Measurements from ENCODE around the gene CHN2. TPM values are rescaled to one million over a fixed set of nuclear protein-coding genes. Genes with fewer than 3 reads are reported as not detected.

Gene CHN2
- 9.9 TPM for total RNA-seq

DNA sequence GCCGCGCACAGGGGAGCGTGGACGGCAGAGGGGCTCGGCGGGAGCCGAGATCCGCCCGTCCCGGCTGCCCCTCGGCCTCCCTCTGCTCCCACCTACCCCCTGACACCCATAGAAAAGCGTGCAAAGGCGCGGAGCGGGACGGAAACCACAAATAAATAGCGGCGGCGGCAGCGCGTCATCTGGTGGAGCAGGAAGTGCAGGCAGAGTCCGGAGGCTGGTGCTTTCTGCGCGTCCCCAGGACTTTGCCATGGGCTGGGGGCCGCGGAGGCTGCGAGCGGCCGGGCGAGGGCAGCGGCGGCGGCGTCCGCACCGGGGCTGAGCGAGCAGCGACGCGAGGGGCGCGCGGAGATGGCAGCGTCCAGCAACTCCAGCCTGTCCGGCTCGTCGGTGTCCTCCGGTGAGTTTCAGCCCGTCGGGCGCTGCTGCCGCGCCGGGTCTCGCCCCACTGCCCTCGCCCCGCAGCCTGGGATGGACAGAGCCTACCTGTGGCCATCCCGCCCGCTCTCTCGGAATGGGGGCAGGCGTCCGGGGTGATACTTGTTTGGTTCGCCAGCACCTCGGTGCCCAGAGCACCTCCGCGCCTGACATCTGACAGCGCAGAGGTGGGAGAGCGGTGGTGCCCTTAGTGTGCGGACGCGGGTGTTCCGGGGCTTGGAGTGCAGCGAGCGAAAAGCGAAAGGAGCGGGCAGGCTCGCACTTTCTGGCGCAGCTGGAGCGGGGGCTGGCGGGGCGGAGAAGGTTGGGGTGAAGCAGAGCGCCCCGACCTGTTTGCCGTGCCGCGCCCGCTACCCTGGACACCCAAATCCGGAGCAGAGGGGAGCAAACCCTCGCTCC, at the start of gene CHN2:
Gene CHN2 (plus strand): TSS at position 182 of the 834 bp plus-strand sequence.
- H3K9me3 ChIP-seq (ENCODE audit: low read depth, low read length), result no peaks in the 10 kb centered on the region
- H3K27me3 ChIP-seq (ENCODE audit: insufficient read depth, low read length), result peaks cover 18% of the 10 kb centered on the region
- peak within 1 kb of the TSS; percentile 54 for H3K4me3 ChIP-seq (ENCODE audit: low read length)
- H3K4me1 ChIP-seq (ENCODE audit: insufficient read depth, low read length), result peaks cover 31% of the 10 kb centered on the region

DNA sequence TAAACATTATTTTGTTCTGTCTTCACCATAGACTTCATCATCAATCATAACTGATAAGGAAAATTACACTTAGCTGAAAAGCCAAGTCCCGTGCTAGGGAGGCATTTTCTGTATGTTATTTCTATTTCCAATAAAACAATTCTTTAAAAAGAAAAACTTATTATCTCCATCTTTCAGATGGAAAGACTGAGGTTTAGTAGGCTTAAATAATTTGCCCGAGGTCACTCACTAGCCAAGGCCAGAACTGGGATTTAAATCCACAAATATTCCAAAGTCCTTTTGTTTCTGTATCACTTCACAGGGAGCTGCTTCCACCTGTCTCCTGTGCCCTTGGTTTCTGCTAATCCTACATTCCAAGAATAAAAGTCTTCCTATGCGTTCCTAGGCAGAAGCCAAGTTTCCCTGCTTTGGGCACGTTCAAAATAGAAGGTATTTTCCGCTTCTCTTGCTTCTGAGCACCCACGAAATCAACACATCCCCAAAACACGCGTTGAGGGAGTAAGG, 49.0 kb upstream of the CHN2 start:
- peak overlapping the region; percentile 54 for H3K4me3 ChIP-seq (ENCODE audit: low read length)

DNA sequence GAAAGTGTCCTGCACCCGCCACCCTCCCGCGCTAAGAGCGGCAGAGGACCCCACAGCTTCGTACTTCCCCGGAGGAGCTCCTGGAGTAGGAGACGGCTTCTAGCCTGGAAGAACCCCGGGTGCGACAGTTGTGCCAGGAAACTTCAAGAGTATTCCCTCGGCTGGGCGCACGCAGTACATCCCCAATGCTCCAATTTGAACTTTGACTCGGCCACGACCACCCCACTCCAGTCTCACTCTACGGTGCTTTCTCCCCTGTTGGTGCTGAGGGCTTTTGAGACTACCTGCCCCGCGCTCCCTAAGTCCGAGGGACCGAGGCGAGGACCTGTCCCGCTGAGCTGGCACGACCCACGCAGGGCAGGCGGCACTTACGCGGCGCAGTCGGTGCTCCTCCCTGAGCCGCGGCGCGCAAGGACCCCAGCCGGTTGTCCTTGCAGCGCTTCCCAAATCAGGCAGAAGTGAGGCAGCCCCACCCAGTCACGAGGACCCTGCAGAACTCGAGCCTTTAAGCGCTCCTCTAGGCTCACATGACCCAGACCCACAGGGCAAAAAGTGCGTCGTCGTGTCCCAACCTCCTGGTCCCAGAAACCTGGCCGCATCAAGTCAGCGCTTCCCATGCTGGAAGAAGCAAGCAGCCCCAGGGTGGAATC, 48.4 kb upstream of the CHN2 start, which contains the start of gene CPVL:
Gene CPVL (minus strand): TSS at position 481 of the 650 bp plus-strand sequence. CDS start 25,476 bp downstream, outside the sequence.
- Histone ChIP-seq H3K9me3 (ENCODE audit: low read depth, low read length) (no peaks in the 10 kb centered on the region), H3K4me3 (ENCODE audit: low read length) (peak within 1 kb of the TSS; percentile 54), H3K27me3 (ENCODE audit: insufficient read depth, low read length) (peaks cover 25% of the 10 kb centered on the region), H3K4me1 (ENCODE audit: insufficient read depth, low read length) (peaks cover 82% of the 10 kb centered on the region)

More for the DNA sequence above, 49.0 kb upstream of the CHN2 start:
- H3K27me3 ChIP-seq (ENCODE audit: insufficient read depth, low read length), result peaks cover 25% of the 10 kb centered on the region
- no peaks in the 10 kb centered on the region for H3K9me3 ChIP-seq (ENCODE audit: low read depth, low read length)
- peaks cover 88% of the 10 kb centered on the region for H3K4me1 ChIP-seq (ENCODE audit: insufficient read depth, low read length)

DNA sequence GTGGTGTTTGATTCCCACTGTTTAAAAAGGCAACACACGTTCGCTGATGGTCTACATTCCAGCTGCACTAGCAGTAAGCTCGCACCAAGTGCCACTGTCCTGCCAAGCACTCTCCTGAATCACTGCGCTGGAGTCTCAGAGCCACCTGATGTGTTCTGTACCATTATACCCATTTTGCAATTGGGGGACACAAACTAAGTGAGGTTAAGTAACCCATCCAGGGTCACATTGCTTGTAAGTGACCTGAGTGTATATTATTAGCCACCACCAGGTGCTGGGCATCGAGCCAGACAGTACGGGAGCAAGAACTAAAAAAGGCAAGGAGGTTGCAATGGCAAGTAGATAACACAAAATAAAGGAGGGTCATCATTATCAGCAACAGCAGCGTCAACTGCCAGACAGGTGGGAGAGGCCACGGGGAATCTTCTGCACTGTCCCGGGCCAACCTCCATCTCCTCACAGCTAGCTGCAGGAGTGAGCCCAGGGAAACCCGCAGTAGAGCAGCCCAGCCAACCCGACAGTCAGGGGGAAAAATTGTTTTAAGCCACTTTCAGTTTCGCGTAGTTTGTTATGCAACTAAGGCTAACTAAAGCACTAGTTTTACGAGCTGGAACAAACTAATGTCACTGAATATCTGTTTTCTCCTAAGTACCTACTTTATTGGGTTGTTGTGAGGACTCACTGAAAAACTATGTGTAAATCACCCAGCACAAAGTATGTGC, 47.5 kb upstream of the CHN2 start:
- H3K9me3 ChIP-seq (ENCODE audit: low read depth, low read length), result no peaks in the 10 kb centered on the region
- peak overlapping the region; percentile 54 for H3K4me3 ChIP-seq (ENCODE audit: low read length)
- H3K4me1 ChIP-seq (ENCODE audit: insufficient read depth, low read length), result peaks cover 73% of the 10 kb centered on the region
- H3K27me3 ChIP-seq (ENCODE audit: insufficient read depth, low read length), result peaks cover 25% of the 10 kb centered on the region

DNA sequence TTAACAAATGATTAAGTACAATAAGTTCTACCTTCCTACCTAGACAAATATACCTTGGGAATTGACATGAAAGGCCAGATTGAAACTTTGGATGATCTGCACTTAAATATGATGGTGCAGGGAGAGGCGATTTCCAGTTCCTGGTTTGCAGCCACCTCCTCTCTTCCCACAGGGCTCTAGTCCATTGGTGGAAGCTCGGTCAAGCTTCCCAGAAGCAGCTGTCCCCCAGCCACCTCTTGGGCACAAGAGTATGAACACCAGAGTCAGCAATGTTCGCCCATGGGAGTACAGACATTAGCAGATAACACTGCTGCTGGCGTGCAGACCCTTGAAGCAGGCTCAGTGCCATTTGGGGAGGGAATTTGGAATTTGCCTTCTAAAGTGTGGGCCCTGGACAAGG, 46.8 kb upstream of the CHN2 start:
- Histone ChIP-seq H3K4me3 (ENCODE audit: low read length) (peak overlapping the region; percentile 54), H3K9me3 (ENCODE audit: low read depth, low read length) (no peaks in the 10 kb centered on the region), H3K4me1 (ENCODE audit: insufficient read depth, low read length) (peaks cover 66% of the 10 kb centered on the region), H3K27me3 (ENCODE audit: insufficient read depth, low read length) (peaks cover 25% of the 10 kb centered on the region)

DNA sequence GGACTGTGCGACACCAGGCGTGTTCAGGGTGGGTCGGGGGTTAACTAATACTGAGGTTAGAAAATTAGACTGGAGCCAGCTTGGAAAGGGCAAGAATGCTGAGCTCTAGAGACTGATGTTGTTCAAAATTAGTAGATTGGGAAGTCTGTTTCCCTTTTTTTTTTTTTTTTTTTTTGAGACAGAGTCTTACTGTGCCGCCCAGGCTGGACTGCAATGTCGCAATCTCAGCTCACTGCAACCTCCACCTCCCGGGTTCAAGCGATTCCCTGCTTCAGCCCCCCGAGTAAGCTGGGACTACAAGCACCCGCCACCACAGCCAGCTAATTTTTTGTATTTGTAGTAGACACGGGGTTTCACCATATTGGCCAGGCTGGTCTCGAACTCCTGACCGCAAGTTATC, 45.5 kb upstream of the CHN2 start:
- H3K27me3 ChIP-seq (ENCODE audit: insufficient read depth, low read length), result peaks cover 22% of the 10 kb centered on the region
- no peak overlapping the region for H3K4me3 ChIP-seq (ENCODE audit: low read length)
- H3K4me1 ChIP-seq (ENCODE audit: insufficient read depth, low read length), result peaks cover 53% of the 10 kb centered on the region
- H3K9me3 ChIP-seq (ENCODE audit: low read depth, low read length), result no peaks in the 10 kb centered on the region

DNA sequence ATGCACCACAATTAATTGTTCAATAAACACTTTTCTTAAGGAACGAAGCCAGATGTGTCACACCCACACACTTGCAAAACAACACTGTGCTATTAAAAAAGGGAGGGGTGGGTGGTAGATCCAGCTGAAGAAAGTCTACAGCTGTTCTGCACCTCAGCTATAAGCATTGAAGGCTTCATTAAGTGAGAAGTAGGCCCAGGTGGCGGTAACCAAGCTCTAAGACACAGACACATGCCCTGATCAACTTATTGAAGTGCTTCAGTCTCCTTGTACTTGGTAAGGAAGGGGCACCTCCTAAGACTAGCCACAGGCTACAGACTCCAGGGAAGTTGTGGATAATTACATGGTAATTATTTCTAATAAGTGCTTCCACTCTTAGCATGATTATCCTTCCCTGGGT, 43.7 kb upstream of the CHN2 start:
- H3K4me1 ChIP-seq (ENCODE audit: insufficient read depth, low read length), result peaks cover 35% of the 10 kb centered on the region
- peaks cover 11% of the 10 kb centered on the region for H3K27me3 ChIP-seq (ENCODE audit: insufficient read depth, low read length)
- H3K9me3 ChIP-seq (ENCODE audit: low read depth, low read length), result no peaks in the 10 kb centered on the region
- no peak overlapping the region for H3K4me3 ChIP-seq (ENCODE audit: low read length)

DNA sequence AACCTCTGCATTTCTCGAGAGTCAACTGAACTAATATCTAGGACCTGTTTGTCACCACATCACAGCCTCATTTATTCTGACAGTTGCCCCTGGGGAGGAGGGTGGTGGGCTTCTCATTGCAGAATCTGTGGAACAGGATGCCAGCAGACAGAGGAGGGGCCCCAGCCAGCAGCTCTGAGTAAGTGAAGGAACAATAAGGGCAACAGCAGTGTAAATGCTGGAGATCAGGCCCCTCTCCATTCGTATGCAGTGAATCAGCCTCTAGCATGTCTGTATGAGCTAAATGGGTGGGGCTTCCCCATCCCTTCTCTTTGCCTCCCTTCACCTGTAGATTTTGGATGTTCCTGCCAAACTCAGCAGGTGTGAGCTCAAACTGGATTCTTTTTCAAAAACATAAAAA, 40.5 kb upstream of the CHN2 start:
- H3K4me1 ChIP-seq (ENCODE audit: insufficient read depth, low read length), result peaks cover 14% of the 10 kb centered on the region

DNA sequence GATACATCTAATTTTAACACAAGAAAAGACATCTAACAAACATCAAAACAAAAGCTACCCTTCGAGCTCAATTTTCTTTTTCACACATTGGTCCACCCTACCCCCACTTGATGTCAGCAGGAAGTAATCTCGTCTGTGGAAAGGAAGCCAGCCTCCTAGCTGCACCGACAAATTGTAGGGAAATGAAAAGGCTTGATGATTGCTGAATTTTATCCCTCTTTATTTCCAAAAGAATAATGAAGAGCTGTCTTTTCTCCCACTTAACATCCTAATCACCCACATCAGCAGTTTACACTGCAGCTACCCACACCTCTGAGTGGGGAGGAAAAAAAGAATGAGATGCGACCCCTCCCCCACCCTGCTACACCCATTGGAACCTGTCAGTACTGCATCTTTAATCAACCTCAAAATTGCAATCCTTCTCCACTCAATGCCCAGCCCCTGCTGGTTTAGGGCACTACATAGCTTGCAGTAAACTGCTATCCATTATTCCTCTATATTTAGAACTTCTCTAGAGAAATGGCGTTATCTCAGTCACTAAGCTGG, 37.6 kb upstream of the CHN2 start:
- H3K4me3 ChIP-seq (ENCODE audit: low read length), result no peak overlapping the region
- peaks cover 6% of the 10 kb centered on the region for H3K4me1 ChIP-seq (ENCODE audit: insufficient read depth, low read length)
- no peaks in the 10 kb centered on the region for H3K27me3 ChIP-seq (ENCODE audit: insufficient read depth, low read length)
- no peaks in the 10 kb centered on the region for H3K9me3 ChIP-seq (ENCODE audit: low read depth, low read length)

More for the DNA sequence above, 40.5 kb upstream of the CHN2 start:
- no peak overlapping the region for H3K4me3 ChIP-seq (ENCODE audit: low read length)
- H3K27me3 ChIP-seq (ENCODE audit: insufficient read depth, low read length), result no peaks in the 10 kb centered on the region
- no peaks in the 10 kb centered on the region for H3K9me3 ChIP-seq (ENCODE audit: low read depth, low read length)

DNA sequence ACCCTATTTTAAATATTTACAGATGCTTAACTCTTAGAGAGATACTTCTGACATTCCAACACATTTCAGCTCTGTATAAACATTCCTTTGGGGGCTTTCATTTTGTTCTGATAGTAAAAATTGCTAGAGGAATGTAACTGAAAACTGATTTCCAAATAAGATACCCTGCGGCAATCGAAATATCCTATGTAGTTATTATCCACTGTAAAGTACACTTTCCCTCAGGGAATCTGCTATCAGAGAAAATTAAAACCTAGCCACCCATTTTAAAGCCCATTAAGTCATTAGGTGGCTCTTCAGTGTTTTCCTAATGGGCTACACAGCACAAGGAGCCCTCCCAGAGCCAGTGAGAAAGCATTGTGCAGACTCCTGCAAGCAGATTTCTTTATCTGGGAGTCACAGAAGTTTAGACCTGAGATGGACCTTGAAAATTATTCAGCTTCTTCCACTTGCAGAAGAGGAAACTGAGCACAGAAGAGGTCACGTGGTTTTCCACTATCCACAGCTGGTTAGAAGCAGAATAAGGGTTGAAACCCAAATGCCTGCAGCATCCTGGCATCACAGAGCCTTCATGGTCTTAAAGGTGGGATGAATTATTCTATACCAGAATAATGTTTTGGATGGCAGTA, 35.7 kb upstream of the CHN2 start:
- Histone ChIP-seq H3K4me1 (ENCODE audit: insufficient read depth, low read length) (peaks cover 6% of the 10 kb centered on the region), H3K27me3 (ENCODE audit: insufficient read depth, low read length) (no peaks in the 10 kb centered on the region), H3K4me3 (ENCODE audit: low read length) (no peak overlapping the region), H3K9me3 (ENCODE audit: low read depth, low read length) (no peaks in the 10 kb centered on the region)

DNA sequence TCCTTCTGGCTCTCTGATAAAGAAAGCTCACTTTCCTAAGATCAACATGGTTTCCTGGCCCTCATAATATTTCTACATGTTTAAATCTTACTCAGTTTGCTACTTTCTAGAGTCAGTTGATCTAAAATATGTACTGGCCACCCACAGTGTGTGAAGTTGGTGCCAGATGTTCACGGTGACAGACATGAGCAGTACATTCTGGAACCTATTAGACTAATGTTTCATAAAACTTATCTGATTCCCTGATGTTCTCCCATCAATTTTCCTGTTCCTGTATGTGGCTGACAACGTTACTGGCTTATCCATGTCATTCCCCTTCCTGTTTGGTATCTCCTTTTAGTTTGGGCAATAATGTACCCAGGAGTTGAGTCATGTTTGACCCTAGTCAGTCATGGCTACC, 34.5 kb upstream of the CHN2 start:
- peaks cover 6% of the 10 kb centered on the region for H3K4me1 ChIP-seq (ENCODE audit: insufficient read depth, low read length)
- H3K4me3 ChIP-seq (ENCODE audit: low read length), result no peak overlapping the region
- no peaks in the 10 kb centered on the region for H3K27me3 ChIP-seq (ENCODE audit: insufficient read depth, low read length)
- H3K9me3 ChIP-seq (ENCODE audit: low read depth, low read length), result no peaks in the 10 kb centered on the region

DNA sequence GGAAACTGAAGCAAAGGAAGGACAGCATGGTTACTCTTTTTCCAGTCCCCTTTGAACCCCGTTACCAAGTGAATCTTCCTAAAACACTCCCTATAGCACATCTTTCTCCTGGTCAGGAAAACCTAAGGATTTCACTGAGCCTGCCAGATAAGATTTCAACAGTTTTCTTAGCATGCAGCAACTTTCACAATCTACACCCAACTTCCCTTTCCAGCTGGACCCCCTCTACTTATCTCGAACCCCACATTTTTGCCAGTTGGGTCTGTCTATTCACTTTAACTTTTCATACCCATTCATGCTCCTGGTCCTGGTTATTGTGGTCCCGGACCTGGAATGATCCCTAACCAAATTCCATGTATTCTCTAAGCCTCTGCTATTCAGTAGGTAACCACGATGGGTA, 33.3 kb upstream of the CHN2 start:
- H3K4me1 ChIP-seq (ENCODE audit: insufficient read depth, low read length), result peaks cover 6% of the 10 kb centered on the region
- H3K27me3 ChIP-seq (ENCODE audit: insufficient read depth, low read length), result no peaks in the 10 kb centered on the region
- H3K4me3 ChIP-seq (ENCODE audit: low read length), result no peak overlapping the region
- peaks cover 10% of the 10 kb centered on the region for H3K9me3 ChIP-seq (ENCODE audit: low read depth, low read length)

DNA sequence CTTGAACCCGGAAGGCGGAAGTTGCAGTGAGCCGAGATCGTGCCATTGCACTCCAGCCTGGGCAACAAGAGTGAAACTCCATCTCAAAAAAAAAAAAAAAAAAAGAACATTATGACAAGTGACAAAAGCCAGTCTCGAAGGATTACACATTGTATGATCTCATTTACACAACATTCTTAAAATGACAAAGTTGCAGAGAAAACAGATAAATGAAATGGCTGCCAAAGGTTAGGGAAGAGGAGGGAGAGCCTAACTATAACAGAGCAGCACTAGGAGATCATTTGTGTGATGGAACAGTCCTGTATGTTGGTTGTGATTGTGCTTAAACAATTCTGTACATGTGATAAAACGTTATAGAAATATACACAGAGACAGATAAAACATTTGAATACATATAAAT, 32.0 kb upstream of the CHN2 start:
- no peak overlapping the region for H3K4me3 ChIP-seq (ENCODE audit: low read length)
- no peaks in the 10 kb centered on the region for H3K4me1 ChIP-seq (ENCODE audit: insufficient read depth, low read length)
- H3K27me3 ChIP-seq (ENCODE audit: insufficient read depth, low read length), result no peaks in the 10 kb centered on the region
- peaks cover 10% of the 10 kb centered on the region for H3K9me3 ChIP-seq (ENCODE audit: low read depth, low read length)

DNA sequence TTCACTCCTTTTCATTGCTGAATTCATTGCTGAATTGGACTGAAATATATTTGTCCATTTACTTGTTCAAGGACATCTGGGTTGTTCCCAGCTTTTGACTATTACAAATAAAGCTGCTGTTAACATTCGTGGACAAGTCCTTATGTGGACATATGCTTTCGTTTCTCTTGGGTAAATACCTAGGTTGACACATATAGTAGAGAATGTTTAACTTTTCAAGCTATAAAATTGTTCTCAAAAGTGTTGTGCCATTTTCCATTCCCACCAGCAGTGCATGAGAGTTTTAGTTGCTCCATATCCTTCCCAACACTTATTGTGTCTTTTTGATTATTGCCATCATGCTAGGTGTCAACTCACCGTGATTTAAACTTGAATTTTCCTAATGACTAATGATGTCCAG, 30.7 kb upstream of the CHN2 start:
- Histone ChIP-seq H3K9me3 (ENCODE audit: low read depth, low read length) (peaks cover 10% of the 10 kb centered on the region), H3K4me1 (ENCODE audit: insufficient read depth, low read length) (no peaks in the 10 kb centered on the region), H3K4me3 (ENCODE audit: low read length) (no peak overlapping the region), H3K27me3 (ENCODE audit: insufficient read depth, low read length) (no peaks in the 10 kb centered on the region)
